AML-193 (cell line): ENCODE data around the gene SLC6A9.

Experiments
- DNase-seq, 2 experiments: peaks; one replicate each; lab custom pipeline; 2025; lab: John Stamatoyannopoulos, UW

Gene SLC6A9

GRCh38 chr1:44031252-44032169 lies at the start of gene SLC6A9:
SLC6A9 (minus strand) TSS chr1:44031462; CDS start chr1:44024277, 7,185 bp downstream.
- no peak for DNase-seq

- DNase-seq: no peak
Measured at GRCh38 chr1:44079566-44079965, 48.3 kb upstream of the SLC6A9 start.

- no peak for DNase-seq
Measured at GRCh38 chr1:44078104-44078503, 46.8 kb upstream of the SLC6A9 start.

- DNase-seq: no peak
Measured at GRCh38 chr1:44077421-44077820, 46.2 kb upstream of the SLC6A9 start.

- DNase-seq: no peak
Measured at GRCh38 chr1:44076066-44076465, 44.8 kb upstream of the SLC6A9 start.

- DNase-seq: no peak
Measured at GRCh38 chr1:44074415-44074814, 43.2 kb upstream of the SLC6A9 start.

GRCh38 chr1:44073528-44073927 lies 42.3 kb upstream of the SLC6A9 start:
- no peak for DNase-seq

- no peak for DNase-seq
Measured at GRCh38 chr1:44072821-44073220, 41.6 kb upstream of the SLC6A9 start.

- DNase-seq: no peak
Measured at GRCh38 chr1:44072204-44072603, 40.9 kb upstream of the SLC6A9 start.

GRCh38 chr1:44071461-44071860 lies 40.2 kb upstream of the SLC6A9 start:
- no peak for DNase-seq

- DNase-seq: peak; percentile 65 to 73
Measured at GRCh38 chr1:44068442-44068921, 37.2 kb upstream of the SLC6A9 start.

GRCh38 chr1:44067266-44068250 lies 36.3 kb upstream of the SLC6A9 start:
- DNase-seq: no peak

GRCh38 chr1:44062656-44063179 lies 31.5 kb upstream of the SLC6A9 start:
- no peak for DNase-seq

GRCh38 chr1:44061857-44062256 lies 30.6 kb upstream of the SLC6A9 start:
- no peak for DNase-seq

GRCh38 chr1:44060830-44061267 lies 29.6 kb upstream of the SLC6A9 start:
- no peak for DNase-seq

- DNase-seq: no peak
Measured at GRCh38 chr1:44059664-44060355, 28.5 kb upstream of the SLC6A9 start.

- no peak for DNase-seq
Measured at GRCh38 chr1:44059212-44059611, 27.9 kb upstream of the SLC6A9 start.

GRCh38 chr1:44057293-44057692 lies 26.0 kb upstream of the SLC6A9 start:
- DNase-seq: no peak

- no peak for DNase-seq
Measured at GRCh38 chr1:44053394-44053793, 22.1 kb upstream of the SLC6A9 start.

GRCh38 chr1:44050261-44050660 lies 19.0 kb upstream of the SLC6A9 start:
- DNase-seq: no peak

- DNase-seq: no peak
Measured at GRCh38 chr1:44049839-44050238, 18.6 kb upstream of the SLC6A9 start.
